AG10803 (cell line): ENCODE results near the gene C8A.

Experiments
- DNase-seq: peaks from one replicate; pipeline ENCODE4 v3.0.0; 2010; ENCODE audit warnings: low read depth
- H3K4me3 ChIP-seq: 2 replicates; pipeline ENCODE4 v1.5.1; 2011; ENCODE audit warnings: mild to moderate bottlenecking, low read length, control low read depth
- TF ChIP-seq, protein P1 (sequence below): conservative IDR thresholded peaks from 2 replicates; pipeline ENCODE4 v1.5.1; 2011; ENCODE audit warnings: mild to moderate bottlenecking, low read length, control low read depth, inconsistent platforms

The C8A gene

DNA sequence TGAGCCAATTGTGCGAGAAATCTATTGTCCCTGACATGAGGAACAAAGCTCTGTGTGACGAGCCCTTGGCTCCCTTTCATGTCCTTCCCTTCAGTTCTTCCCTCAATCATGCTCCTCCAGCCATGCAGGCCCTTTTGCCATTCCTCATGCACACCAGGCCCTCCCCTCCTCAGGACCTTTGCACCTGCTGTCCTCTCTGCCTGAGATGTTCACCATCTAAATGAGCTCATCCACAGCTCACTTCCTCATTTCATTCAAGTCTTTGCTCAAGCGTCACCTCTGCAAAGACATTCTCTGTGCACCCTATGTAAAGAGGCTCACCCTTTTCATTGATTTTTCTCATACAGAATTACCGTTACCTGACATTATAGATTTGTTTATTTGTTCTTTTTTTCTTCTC, 67.5 kb downstream of the C8A start:
- H3K4me3 ChIP-seq, result no peak overlapping the region
- DNase-seq, result no peak
- TF ChIP-seq, protein P1, sequence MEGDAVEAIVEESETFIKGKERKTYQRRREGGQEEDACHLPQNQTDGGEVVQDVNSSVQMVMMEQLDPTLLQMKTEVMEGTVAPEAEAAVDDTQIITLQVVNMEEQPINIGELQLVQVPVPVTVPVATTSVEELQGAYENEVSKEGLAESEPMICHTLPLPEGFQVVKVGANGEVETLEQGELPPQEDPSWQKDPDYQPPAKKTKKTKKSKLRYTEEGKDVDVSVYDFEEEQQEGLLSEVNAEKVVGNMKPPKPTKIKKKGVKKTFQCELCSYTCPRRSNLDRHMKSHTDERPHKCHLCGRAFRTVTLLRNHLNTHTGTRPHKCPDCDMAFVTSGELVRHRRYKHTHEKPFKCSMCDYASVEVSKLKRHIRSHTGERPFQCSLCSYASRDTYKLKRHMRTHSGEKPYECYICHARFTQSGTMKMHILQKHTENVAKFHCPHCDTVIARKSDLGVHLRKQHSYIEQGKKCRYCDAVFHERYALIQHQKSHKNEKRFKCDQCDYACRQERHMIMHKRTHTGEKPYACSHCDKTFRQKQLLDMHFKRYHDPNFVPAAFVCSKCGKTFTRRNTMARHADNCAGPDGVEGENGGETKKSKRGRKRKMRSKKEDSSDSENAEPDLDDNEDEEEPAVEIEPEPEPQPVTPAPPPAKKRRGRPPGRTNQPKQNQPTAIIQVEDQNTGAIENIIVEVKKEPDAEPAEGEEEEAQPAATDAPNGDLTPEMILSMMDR, result no peak

DNA sequence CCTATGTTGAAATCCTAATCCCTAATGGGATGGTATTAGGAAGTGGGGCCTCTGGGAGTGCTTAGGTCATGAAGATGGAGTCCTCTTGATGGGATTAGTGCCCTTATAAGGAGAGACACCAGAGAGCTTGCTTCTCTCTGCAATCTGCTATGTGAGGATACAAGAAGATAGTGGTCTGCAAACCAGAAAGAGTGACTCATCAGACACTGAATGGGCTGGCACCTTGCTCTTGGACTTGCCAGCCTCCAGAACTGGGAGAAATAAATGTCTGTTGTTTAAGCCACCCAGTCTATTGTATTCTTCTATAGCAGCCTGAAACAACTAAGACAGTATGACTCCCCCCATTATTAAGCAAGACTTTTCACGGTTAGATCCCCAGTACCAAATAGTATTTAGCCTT, 67.9 kb downstream of the C8A start:
- TF ChIP-seq, protein P1, result no peak
- DNase-seq, result no peak
- no peak overlapping the region for H3K4me3 ChIP-seq

DNA sequence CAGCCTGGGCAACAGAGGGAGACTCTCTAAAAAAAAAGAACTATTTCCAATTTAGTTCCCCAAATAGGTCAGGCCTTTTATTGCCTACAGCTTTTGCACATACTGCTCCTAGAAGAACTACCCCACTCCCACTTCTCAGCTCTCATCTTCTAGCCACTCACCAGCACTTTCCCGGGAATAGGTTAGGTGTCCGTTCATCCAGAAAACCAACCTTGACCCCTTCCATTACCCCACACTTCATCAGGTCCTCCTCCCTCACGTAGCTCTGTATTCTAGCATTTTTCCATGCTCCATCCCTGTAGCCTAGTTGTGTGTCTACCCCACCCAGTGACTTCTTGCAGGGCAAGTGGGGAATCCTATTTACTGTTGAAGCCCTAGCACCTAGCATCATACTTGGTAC, 68.6 kb downstream of the C8A start:
- TF ChIP-seq, protein P1, result no peak
- no peak for DNase-seq
- no peak overlapping the region for H3K4me3 ChIP-seq

DNA sequence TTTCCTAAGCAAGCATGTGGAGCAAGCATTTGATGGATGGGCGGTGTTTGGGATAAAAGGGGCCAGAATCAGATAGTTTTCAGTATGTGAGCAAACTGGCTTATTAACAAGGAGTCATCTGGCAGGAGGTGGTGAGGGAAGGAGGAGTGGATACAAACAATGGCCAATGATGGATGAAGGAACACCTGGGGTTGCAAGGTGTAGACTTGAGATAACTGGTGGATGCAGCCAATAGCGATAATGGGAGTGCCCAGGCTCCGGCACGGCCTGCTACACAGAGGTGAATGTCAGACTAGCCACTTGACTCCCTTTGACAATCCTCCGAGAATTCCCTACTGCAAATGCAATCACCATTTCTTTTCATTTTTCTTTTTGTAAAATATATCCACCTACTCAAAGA, 69.5 kb downstream of the C8A start:
- TF ChIP-seq, protein P1, result no peak
- no peak overlapping the region for H3K4me3 ChIP-seq
- no peak for DNase-seq

DNA sequence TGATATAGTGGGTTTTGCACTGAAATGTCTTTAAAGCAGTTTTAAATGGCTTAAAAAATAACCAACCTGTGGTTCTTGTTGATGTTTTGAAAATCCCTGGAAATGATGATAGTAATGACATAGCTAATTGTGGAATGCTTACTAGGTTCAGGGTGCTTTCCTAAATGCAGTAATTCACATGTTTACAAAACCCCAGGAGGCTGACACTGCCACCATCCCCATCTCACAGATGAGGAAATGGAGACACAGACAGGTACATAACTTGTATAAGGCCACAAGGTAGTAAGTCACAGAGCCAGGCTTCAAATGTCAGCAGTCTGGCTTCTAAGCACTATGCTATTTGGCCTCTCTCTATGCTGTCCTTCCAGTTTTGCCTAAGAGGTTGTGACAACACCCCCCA, 70.6 kb downstream of the C8A start:
- H3K4me3 ChIP-seq, result no peak overlapping the region
- DNase-seq, result no peak
- TF ChIP-seq, protein P1, result no peak

DNA sequence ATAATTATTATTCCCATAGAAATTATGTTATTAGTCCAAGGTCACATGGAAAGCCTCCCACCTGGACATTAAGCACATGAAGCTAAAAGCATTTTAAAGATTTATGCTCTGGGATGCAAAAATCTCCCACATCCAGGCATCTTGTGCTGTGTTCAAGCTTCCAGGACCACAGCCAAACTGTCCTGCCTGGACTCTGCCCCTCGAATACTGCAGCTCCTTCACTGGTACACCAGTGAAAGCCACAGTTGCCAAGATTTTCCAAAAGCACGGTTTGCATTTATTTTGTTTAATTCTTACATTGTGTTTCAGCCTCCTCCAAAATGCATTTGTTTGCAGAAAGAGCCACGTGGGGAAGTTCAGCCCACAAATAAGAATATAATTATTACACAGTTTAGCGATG, 72.6 kb downstream of the C8A start:
- TF ChIP-seq, protein P1, result no peak
- DNase-seq, result no peak
- no peak overlapping the region for H3K4me3 ChIP-seq

DNA sequence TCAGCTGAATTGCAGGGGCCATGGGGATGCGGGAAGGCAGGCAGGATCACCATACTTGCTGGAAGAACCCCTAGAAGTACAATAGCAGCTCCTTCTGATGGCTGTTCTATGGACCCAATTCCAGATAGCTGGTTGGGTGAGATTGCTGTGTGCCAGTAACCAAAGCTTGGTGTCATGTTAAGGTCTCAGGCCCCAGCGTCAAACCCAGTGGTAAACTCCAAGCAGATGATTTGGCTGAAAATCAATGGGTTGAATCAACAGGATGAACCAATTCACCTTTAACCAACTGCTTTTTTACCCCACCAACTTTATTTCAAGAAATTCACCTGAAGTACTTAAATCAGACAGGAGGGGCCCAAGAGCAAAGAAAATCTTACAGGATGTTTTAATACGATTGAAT, 73.4 kb downstream of the C8A start:
- DNase-seq, result no peak
- no peak overlapping the region for H3K4me3 ChIP-seq
- TF ChIP-seq, protein P1, result no peak
